ENCODE results near the gene SBNO1. TPM values are rescaled to one million over a fixed set of nuclear protein-coding genes. Genes with fewer than 3 reads are reported as not detected.

SBNO1 gene
- total RNA-seq, 1 donor from 2014 or later: 50.4 TPM

- Histone ChIP-seq H3K4me1 (ENCODE audit: insufficient read depth, low read length) (peaks cover 8% of the 10 kb centered on the region), H2AFZ (ENCODE audit: low read depth, low read length) (no peak overlapping the region), H3K4me2 (ENCODE audit: low read length) (no peak overlapping the region), H3K79me2 (ENCODE audit: insufficient read depth, low read length) (peaks cover 77% of the 10 kb centered on the region), H3K9me3 (ENCODE audit: insufficient read depth, low read depth, low read length) (no peaks in the 10 kb centered on the region), H4K20me1 (ENCODE audit: insufficient read depth, low read length) (peaks cover 91% of the 10 kb centered on the region), H3K27ac (ENCODE audit: low read depth, low read length) (no peak overlapping the region), H3K36me3 (ENCODE audit: insufficient read depth, low read length) (peaks cover 52% of the 10 kb centered on the region), H3K27me3 (ENCODE audit: insufficient read depth, low read length) (no peaks in the 10 kb centered on the region), H3K4me3 (ENCODE audit: insufficient read depth, low read depth, low read length) (no peak overlapping the region), H3K9ac (ENCODE audit: low read length) (no peak overlapping the region)
- Mint-ChIP-seq H3K27me3 (ENCODE audit: low read depth, unreplicated experiment) (no peaks in the 10 kb centered on the region), H3K4me1 (ENCODE audit: low read depth, unreplicated experiment) (peaks cover 2% of the 10 kb centered on the region), H3K27ac (ENCODE audit: unreplicated experiment) (no peak overlapping the region), H3K4me3 (ENCODE audit: unreplicated experiment) (peak overlapping the region; percentile 8), H3K9me3 (ENCODE audit: unreplicated experiment) (no peaks in the 10 kb centered on the region), H3K36me3 (ENCODE audit: low read depth, unreplicated experiment) (peaks cover 24% of the 10 kb centered on the region)
- no peak for DNase-seq (ENCODE audit: low read depth)
- FAIRE-seq: no peak
- no peak for TF ChIP-seq EZH2 (IDR thresholded peaks at IDR 0.05; ENCODE audit: insufficient read depth, low read length)
- no peak for TF ChIP-seq CTCF (IDR thresholded peaks at IDR 0.05; ENCODE audit: insufficient read depth, low read depth, low read length)
These were observed 101.3 kb downstream of the SBNO1 start for GRCh38 chr12:123263196-123263817.

- Histone ChIP-seq H3K4me2 (ENCODE audit: low read length) (no peak overlapping the region), H3K79me2 (ENCODE audit: insufficient read depth, low read length) (peaks cover 56% of the 10 kb centered on the region), H2AFZ (ENCODE audit: low read depth, low read length) (no peak overlapping the region), H3K36me3 (ENCODE audit: insufficient read depth, low read length) (peaks cover 51% of the 10 kb centered on the region), H4K20me1 (ENCODE audit: insufficient read depth, low read length) (peaks cover 79% of the 10 kb centered on the region), H3K9ac (ENCODE audit: low read length) (no peak overlapping the region), H3K9me3 (ENCODE audit: insufficient read depth, low read depth, low read length) (no peaks in the 10 kb centered on the region), H3K4me1 (ENCODE audit: insufficient read depth, low read length) (no peaks in the 10 kb centered on the region), H3K27me3 (ENCODE audit: insufficient read depth, low read length) (no peaks in the 10 kb centered on the region), H3K27ac (ENCODE audit: low read depth, low read length) (no peak overlapping the region), H3K4me3 (ENCODE audit: insufficient read depth, low read depth, low read length) (no peak overlapping the region)
- H3K27me3 Mint-ChIP-seq (ENCODE audit: low read depth, unreplicated experiment): no peaks in the 10 kb centered on the region
- no peak for FAIRE-seq
- no peaks in the 10 kb centered on the region for H3K4me1 Mint-ChIP-seq (ENCODE audit: low read depth, unreplicated experiment)
- peaks cover 27% of the 10 kb centered on the region for H3K36me3 Mint-ChIP-seq (ENCODE audit: low read depth, unreplicated experiment)
- no peaks in the 10 kb centered on the region for H3K9me3 Mint-ChIP-seq (ENCODE audit: unreplicated experiment)
- no peak overlapping the region for H3K4me3 Mint-ChIP-seq (ENCODE audit: unreplicated experiment)
- TF ChIP-seq CTCF (IDR thresholded peaks at IDR 0.05; ENCODE audit: insufficient read depth, low read depth, low read length): no peak
- TF ChIP-seq EZH2 (IDR thresholded peaks at IDR 0.05; ENCODE audit: insufficient read depth, low read length): no peak
- no peak for DNase-seq (ENCODE audit: low read depth)
- H3K27ac Mint-ChIP-seq (ENCODE audit: unreplicated experiment): no peak overlapping the region
These were observed 103.5 kb downstream of the SBNO1 start for GRCh38 chr12:123261196-123261595.

- Histone ChIP-seq H3K4me1 (ENCODE audit: insufficient read depth, low read length) (no peaks in the 10 kb centered on the region), H3K9me3 (ENCODE audit: insufficient read depth, low read depth, low read length) (no peaks in the 10 kb centered on the region), H3K79me2 (ENCODE audit: insufficient read depth, low read length) (peaks cover 45% of the 10 kb centered on the region), H3K4me2 (ENCODE audit: low read length) (no peak overlapping the region), H3K4me3 (ENCODE audit: insufficient read depth, low read depth, low read length) (no peak overlapping the region), H4K20me1 (ENCODE audit: insufficient read depth, low read length) (peaks cover 73% of the 10 kb centered on the region), H2AFZ (ENCODE audit: low read depth, low read length) (no peak overlapping the region), H3K9ac (ENCODE audit: low read length) (no peak overlapping the region), H3K36me3 (ENCODE audit: insufficient read depth, low read length) (peaks cover 54% of the 10 kb centered on the region), H3K27ac (ENCODE audit: low read depth, low read length) (no peak overlapping the region), H3K27me3 (ENCODE audit: insufficient read depth, low read length) (no peaks in the 10 kb centered on the region)
- no peak for DNase-seq (ENCODE audit: low read depth)
- H3K27me3 Mint-ChIP-seq (ENCODE audit: low read depth, unreplicated experiment): no peaks in the 10 kb centered on the region
- FAIRE-seq: no peak
- TF ChIP-seq CTCF (IDR thresholded peaks at IDR 0.05; ENCODE audit: insufficient read depth, low read depth, low read length) (no peak), EZH2 (IDR thresholded peaks at IDR 0.05; ENCODE audit: insufficient read depth, low read length) (no peak)
- no peaks in the 10 kb centered on the region for H3K4me1 Mint-ChIP-seq (ENCODE audit: low read depth, unreplicated experiment)
- H3K4me3 Mint-ChIP-seq (ENCODE audit: unreplicated experiment): no peak overlapping the region
- H3K27ac Mint-ChIP-seq (ENCODE audit: unreplicated experiment): no peak overlapping the region
- peaks cover 28% of the 10 kb centered on the region for H3K36me3 Mint-ChIP-seq (ENCODE audit: low read depth, unreplicated experiment)
- no peaks in the 10 kb centered on the region for H3K9me3 Mint-ChIP-seq (ENCODE audit: unreplicated experiment)
These were observed 104.6 kb downstream of the SBNO1 start for GRCh38 chr12:123260081-123260480.

Measured in astrocyte (in vitro differentiated cells and primary cell).